ENCODE measurements around the gene PTPN20. TPM values are rescaled to one million over a fixed set of nuclear protein-coding genes. Genes with fewer than 3 reads are reported as not detected.

PTPN20 gene
- total RNA-seq, 4 donors from 2014 or later, result 1.7 to 10.9 (median 7.7) TPM

- Histone ChIP-seq H3K36me3 (no peaks in the 10 kb centered on the region), H3K27ac (no peak overlapping the region), H3K27me3 (no peaks in the 10 kb centered on the region), H3K9me3 (no peaks in the 10 kb centered on the region), H3K4me1 (no peaks in the 10 kb centered on the region), H3K4me3 (replicated peaks in 1 of 3) (no peak overlapping the region)
- no peak for TF ChIP-seq POLR2A (IDR thresholded peaks at IDR 0.05)
- TF ChIP-seq, protein P1, sequence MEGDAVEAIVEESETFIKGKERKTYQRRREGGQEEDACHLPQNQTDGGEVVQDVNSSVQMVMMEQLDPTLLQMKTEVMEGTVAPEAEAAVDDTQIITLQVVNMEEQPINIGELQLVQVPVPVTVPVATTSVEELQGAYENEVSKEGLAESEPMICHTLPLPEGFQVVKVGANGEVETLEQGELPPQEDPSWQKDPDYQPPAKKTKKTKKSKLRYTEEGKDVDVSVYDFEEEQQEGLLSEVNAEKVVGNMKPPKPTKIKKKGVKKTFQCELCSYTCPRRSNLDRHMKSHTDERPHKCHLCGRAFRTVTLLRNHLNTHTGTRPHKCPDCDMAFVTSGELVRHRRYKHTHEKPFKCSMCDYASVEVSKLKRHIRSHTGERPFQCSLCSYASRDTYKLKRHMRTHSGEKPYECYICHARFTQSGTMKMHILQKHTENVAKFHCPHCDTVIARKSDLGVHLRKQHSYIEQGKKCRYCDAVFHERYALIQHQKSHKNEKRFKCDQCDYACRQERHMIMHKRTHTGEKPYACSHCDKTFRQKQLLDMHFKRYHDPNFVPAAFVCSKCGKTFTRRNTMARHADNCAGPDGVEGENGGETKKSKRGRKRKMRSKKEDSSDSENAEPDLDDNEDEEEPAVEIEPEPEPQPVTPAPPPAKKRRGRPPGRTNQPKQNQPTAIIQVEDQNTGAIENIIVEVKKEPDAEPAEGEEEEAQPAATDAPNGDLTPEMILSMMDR (IDR thresholded peaks at IDR 0.05), result no peak
- no peak for DNase-seq
- intact Hi-C loops (cut with DNase I), result loop anchor here (5.0 kb wide), 1 partner anchor 287 kb away; no protein-coding TSS in a partner anchor
- 73 to 84% methylated on average over 7 to 10 of the region's 10 CpGs for WGBS, 2 donors
These were observed 114.5 kb downstream of the PTPN20 start for GRCh38 chr10:47025540-47026300.

DNA sequence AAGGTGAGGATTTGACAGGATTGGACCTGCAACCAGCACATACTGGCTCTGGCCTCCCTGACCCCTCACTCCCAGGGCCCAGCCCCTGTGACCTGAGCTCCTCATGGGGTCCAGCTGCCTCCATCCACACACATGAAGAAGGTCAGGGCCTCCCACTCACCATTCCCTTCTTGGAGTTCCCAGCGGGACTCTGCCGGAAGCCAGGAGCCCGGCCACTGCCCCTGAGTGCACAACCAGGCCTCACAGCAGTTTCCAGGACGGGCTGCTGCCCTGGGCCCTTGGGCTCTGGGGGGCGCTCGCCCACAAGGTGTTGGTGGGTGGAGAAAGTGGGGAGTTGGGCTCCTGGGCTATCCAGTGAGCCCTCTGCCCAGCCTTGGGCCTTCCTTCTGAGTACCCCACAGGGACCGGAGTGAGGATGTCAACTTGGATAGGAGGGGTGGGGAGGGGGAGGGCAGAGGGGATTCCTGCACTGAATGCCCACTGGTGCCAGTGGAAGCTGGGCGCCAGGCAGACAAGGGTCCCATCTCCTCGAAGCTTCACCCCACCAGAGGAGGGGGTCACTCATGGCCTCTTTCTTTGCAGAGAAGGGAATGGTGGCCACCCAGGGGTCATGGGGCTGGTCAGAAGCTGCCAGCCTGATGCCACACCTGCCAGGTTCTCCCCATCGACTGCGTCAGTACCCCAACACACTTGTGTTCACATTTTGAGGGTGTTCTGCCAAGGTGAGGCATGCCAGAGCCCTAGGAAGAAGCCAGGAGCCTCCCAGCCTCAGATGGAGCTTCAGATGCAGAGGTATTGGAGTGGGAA lies 115.3 kb downstream of the PTPN20 start:
- Histone ChIP-seq H3K9me3 (no peaks in the 10 kb centered on the region), H3K27ac (no peak overlapping the region), H3K36me3 (no peaks in the 10 kb centered on the region), H3K27me3 (no peaks in the 10 kb centered on the region), H3K4me3 (replicated peaks in 1 of 3) (no peak overlapping the region), H3K4me1 (peaks cover 0 to 5% of the 10 kb centered on the region in 2 donors)
- 81 to 94% methylated on average over 4 to 5 of the region's 11 CpGs for WGBS, 2 donors
- TF ChIP-seq, protein P1 (IDR thresholded peaks at IDR 0.05), result no peak
- TF ChIP-seq POLR2A (IDR thresholded peaks at IDR 0.05), result no peak
- intact Hi-C loops (cut with DNase I), result loop anchor here (5.0 kb wide), 1 partner anchor 286 kb away; no protein-coding TSS in a partner anchor
- no peak for DNase-seq

GRCh38 chr10:47027108-47027783 lies 116.0 kb downstream of the PTPN20 start:
- Histone ChIP-seq H3K4me1 (peaks cover 0 to 5% of the 10 kb centered on the region in 2 donors), H3K9me3 (no peaks in the 10 kb centered on the region), H3K27ac (no peak overlapping the region), H3K4me3 (replicated peaks in 1 of 3) (no peak overlapping the region), H3K36me3 (no peaks in the 10 kb centered on the region), H3K27me3 (no peaks in the 10 kb centered on the region)
- no peak for DNase-seq
- 72 to 90% methylated on average over 7 to 9 of the region's 9 CpGs for WGBS, 2 donors
- intact Hi-C loops (cut with DNase I), result loop anchor here (5.0 kb wide), 1 partner anchor 285 kb away; no protein-coding TSS in a partner anchor
- TF ChIP-seq, protein P1 (IDR thresholded peaks at IDR 0.05), result no peak
- no peak for TF ChIP-seq POLR2A (IDR thresholded peaks at IDR 0.05)

DNA sequence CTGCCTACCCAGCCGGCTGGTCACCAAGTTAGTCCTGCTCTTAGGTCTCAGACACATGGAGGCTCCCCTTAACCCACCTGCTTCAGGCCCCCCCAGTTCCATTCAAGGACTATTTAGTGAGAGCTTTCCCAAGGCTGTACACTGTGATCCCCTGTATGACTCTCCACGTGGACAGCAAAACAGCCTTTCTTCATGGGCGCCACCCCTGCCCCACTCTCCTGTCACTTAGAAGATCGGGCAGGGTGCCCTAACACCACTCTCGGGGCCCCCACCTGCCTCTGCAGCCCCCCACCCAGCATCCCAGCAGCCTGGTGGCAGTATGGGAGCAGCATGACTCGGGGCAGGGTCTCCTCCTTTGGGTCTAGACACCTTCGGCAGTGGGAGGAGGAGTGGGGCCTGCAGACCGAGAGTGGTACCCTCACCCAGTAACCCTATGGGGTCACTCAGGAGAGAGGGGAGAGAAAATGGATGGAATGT lies 116.6 kb downstream of the PTPN20 start:
- Histone ChIP-seq H3K27ac (no peak overlapping the region), H3K9me3 (no peaks in the 10 kb centered on the region), H3K27me3 (no peaks in the 10 kb centered on the region), H3K4me3 (replicated peaks in 1 of 3) (no peak overlapping the region), H3K36me3 (no peaks in the 10 kb centered on the region), H3K4me1 (peaks cover 0 to 5% of the 10 kb centered on the region in 2 donors)
- TF ChIP-seq, protein P1 (IDR thresholded peaks at IDR 0.05), result no peak
- no peak for TF ChIP-seq POLR2A (IDR thresholded peaks at IDR 0.05)
- 92% methylated on average over 5 of the region's 8 CpGs for WGBS, 2 donors
- intact Hi-C loops (cut with DNase I), result loop anchor here (5.0 kb wide), 1 partner anchor 284 kb away; no protein-coding TSS in a partner anchor
- DNase-seq, result no peak
